ENCODE results near the gene APH1B.

DNA sequence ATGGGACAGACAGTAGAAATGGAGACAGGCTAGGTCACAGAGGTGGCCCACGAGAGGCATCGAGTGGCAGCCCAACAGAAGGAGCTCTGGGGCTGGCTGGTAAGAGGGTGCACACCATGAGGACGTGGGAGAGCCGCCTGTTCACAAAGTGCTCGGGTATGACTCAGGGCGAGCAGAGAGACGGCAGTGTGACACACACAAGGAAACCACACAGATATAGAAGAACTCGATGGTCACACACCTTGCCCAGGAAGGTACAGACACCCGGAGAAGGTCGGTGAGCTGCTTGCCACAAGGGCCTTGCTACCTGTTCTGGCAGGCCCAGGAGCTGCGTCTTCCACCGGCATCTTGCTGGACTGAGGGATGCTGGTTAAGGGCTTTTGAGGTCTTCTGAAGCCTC lies 54.1 kb downstream of the APH1B start:
- TF ChIP-seq, protein P1, sequence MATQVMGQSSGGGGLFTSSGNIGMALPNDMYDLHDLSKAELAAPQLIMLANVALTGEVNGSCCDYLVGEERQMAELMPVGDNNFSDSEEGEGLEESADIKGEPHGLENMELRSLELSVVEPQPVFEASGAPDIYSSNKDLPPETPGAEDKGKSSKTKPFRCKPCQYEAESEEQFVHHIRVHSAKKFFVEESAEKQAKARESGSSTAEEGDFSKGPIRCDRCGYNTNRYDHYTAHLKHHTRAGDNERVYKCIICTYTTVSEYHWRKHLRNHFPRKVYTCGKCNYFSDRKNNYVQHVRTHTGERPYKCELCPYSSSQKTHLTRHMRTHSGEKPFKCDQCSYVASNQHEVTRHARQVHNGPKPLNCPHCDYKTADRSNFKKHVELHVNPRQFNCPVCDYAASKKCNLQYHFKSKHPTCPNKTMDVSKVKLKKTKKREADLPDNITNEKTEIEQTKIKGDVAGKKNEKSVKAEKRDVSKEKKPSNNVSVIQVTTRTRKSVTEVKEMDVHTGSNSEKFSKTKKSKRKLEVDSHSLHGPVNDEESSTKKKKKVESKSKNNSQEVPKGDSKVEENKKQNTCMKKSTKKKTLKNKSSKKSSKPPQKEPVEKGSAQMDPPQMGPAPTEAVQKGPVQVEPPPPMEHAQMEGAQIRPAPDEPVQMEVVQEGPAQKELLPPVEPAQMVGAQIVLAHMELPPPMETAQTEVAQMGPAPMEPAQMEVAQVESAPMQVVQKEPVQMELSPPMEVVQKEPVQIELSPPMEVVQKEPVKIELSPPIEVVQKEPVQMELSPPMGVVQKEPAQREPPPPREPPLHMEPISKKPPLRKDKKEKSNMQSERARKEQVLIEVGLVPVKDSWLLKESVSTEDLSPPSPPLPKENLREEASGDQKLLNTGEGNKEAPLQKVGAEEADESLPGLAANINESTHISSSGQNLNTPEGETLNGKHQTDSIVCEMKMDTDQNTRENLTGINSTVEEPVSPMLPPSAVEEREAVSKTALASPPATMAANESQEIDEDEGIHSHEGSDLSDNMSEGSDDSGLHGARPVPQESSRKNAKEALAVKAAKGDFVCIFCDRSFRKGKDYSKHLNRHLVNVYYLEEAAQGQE (IDR thresholded peaks at IDR 0.05; ENCODE audit: low read depth), result no peak
- TF ChIP-seq RAD21 (IDR thresholded peaks at IDR 0.05; ENCODE audit: low read depth) (no peak), EP300 (IDR thresholded peaks at IDR 0.05; ENCODE audit: borderline replicate concordance) (no peak), TCF12 (IDR thresholded peaks at IDR 0.05; ENCODE audit: low read depth) (no peak), CEBPB (IDR thresholded peaks at IDR 0.05) (no peak), CREB1 (IDR thresholded peaks at IDR 0.05; ENCODE audit: low read depth) (no peak), TAF1 (IDR thresholded peaks at IDR 0.05; ENCODE audit: low read depth) (no peak), NFIC (IDR thresholded peaks at IDR 0.05) (no peak), YY1 (IDR thresholded peaks at IDR 0.05; ENCODE audit: low read depth) (no peak), TEAD4 (IDR thresholded peaks at IDR 0.05) (no peak), EGR1 (IDR thresholded peaks at IDR 0.05) (no peak)
- TF ChIP-seq, protein P2, sequence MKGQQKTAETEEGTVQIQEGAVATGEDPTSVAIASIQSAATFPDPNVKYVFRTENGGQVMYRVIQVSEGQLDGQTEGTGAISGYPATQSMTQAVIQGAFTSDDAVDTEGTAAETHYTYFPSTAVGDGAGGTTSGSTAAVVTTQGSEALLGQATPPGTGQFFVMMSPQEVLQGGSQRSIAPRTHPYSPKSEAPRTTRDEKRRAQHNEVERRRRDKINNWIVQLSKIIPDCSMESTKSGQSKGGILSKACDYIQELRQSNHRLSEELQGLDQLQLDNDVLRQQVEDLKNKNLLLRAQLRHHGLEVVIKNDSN (IDR thresholded peaks at IDR 0.05), result no peak
- TF ChIP-seq, protein P3, sequence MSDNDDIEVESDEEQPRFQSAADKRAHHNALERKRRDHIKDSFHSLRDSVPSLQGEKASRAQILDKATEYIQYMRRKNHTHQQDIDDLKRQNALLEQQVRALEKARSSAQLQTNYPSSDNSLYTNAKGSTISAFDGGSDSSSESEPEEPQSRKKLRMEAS (IDR thresholded peaks at IDR 0.05), result no peak

Data from Ishikawa (cell line).